ENCODE measurements around the gene AMMECR1L. TPM values are rescaled to one million over a fixed set of nuclear protein-coding genes. Genes with fewer than 3 reads are reported as not detected.
"Not testable (repeated sequence)": the region's sequence is repeated elsewhere in the genome, so short reads cannot be mapped to it uniquely, and the experiment has no call there.

The AMMECR1L gene
- total RNA-seq, 2 experiments from 2014 or later = 9.8 to 17.1 TPM

- TF ChIP-seq EZH2phosphoT487 (IDR thresholded peaks at IDR 0.05; ENCODE audit: borderline replicate concordance, low read depth, low read length) = no peak
- TF ChIP-seq CTCF (conservative IDR thresholded peaks at IDR 0.05; ENCODE audit: low read length) = no peak
- Histone ChIP-seq H3K79me2 (ENCODE audit: insufficient read depth, low read depth, low read length) (peaks cover 25% of the 10 kb centered on the region), H3K27ac (ENCODE audit: low read depth, low read length, poor library complexity, severe bottlenecking) (no peak overlapping the region), H3K9me3 (ENCODE audit: low read length) (no peaks in the 10 kb centered on the region), H4K20me1 (ENCODE audit: insufficient read depth, low read length) (peaks cover 12% of the 10 kb centered on the region), H3K9me2 (ENCODE audit: insufficient read depth, low read length) (no peaks in the 10 kb centered on the region), H3K4me3 (ENCODE audit: low read depth, low read length, poor library complexity, severe bottlenecking) (no peak overlapping the region), H3K36me3 (ENCODE audit: insufficient read depth, low read length) (peaks cover 3% of the 10 kb centered on the region; the same call in 1 of the 2 replicates), H2AFZ (ENCODE audit: low read length) (no peak overlapping the region), H3K4me1 (ENCODE audit: insufficient read depth, low read length, poor library complexity, severe bottlenecking) (peaks cover 21% of the 10 kb centered on the region), H3K4me2 (ENCODE audit: low read length) (no peak overlapping the region)
- DNase-seq (ENCODE audit: low spot score) = no peak
- POLR2A ChIA-PET = interaction anchor here (0.6 to 1.4 kb wide), 3 partner anchors 9 to 28 kb away, joined by 3 to 5 read pairs (median 3); no protein-coding TSS in a partner anchor
- intact Hi-C loops (cut with micrococcal nuclease; ENCODE audit: unreplicated experiment) = no loop called here
- CTCF ChIA-PET (ENCODE audit: unreplicated experiment) = no interaction called here
- BruUV-seq (replicated peaks) = no TSS peak
Observed at GRCh38 chr2:127888772-127889171, 3.0 kb upstream of the AMMECR1L start.

GRCh38 chr2:127887776-127888130 lies 2.0 kb upstream of the AMMECR1L start:
- no peak overlapping the region for H3K27ac ChIP-seq (ENCODE audit: low read depth, low read length, poor library complexity, severe bottlenecking)
- H3K9me2 ChIP-seq (ENCODE audit: insufficient read depth, low read length) = no peaks in the 10 kb centered on the region
- CTCF ChIA-PET (ENCODE audit: unreplicated experiment) = no interaction called here
- peaks cover 15% of the 10 kb centered on the region for H4K20me1 ChIP-seq (ENCODE audit: insufficient read depth, low read length)
- peak overlapping the region; percentile 69 for H3K4me2 ChIP-seq (ENCODE audit: low read length)
- peaks cover 13% of the 10 kb centered on the region for H3K36me3 ChIP-seq (ENCODE audit: insufficient read depth, low read length)
- no peaks in the 10 kb centered on the region for H3K9me3 ChIP-seq (ENCODE audit: low read length)
- H3K4me1 ChIP-seq (ENCODE audit: insufficient read depth, low read length, poor library complexity, severe bottlenecking) = peaks cover 25% of the 10 kb centered on the region
- intact Hi-C loops (cut with micrococcal nuclease; ENCODE audit: unreplicated experiment) = no loop called here
- TF ChIP-seq CTCF (conservative IDR thresholded peaks at IDR 0.05; ENCODE audit: low read length) (no peak), EZH2phosphoT487 (IDR thresholded peaks at IDR 0.05; ENCODE audit: borderline replicate concordance, low read depth, low read length) (no peak)
- H2AFZ ChIP-seq (ENCODE audit: low read length) = no peak overlapping the region
- DNase-seq (ENCODE audit: low spot score) = no peak
- POLR2A ChIA-PET = interaction anchor here (0.6 to 1.4 kb wide), 2 partner anchors 11 to 12 kb away, joined by 3 read pairs; no protein-coding TSS in a partner anchor
- H3K4me3 ChIP-seq (ENCODE audit: low read depth, low read length, poor library complexity, severe bottlenecking) = no peak overlapping the region
- peaks cover 35% of the 10 kb centered on the region for H3K79me2 ChIP-seq (ENCODE audit: insufficient read depth, low read depth, low read length)
- no TSS peak for BruUV-seq (replicated peaks)

DNA sequence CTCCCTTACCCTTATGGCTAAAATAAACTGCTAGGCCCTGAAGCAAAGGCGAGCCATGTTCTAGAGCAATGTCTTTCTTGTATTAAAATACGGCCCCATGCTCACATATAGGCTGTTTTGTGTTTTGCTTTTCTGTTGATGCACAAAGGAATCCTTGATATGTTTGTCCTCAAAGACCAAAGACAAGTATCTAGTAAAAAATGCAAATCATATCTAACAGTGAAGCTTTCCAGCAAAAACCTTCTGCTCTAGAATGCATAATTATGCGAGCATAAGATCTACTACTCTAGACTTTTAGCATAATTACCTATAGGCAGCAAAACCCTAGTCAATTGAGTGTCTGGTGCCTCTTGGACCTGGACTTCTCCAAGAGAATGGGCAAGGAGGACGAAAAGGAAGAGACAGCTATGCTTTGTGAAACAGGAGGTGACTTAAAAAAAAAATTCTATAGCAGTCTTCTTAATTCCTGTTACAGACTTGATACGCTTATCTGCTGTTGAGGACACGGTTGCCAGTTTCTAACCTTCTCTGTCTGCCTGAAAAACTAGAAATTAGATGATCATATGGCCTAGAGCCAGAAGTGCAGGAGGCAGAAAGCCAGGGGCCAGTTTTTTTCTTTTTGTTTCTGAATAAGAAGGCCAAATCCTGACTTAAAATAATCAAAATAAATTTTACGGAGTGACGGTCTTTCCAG lies 1.5 kb upstream of the AMMECR1L start:
- no peaks in the 10 kb centered on the region for H3K9me3 ChIP-seq (ENCODE audit: low read length)
- H3K27ac ChIP-seq (ENCODE audit: low read depth, low read length, poor library complexity, severe bottlenecking) = no peak overlapping the region
- H4K20me1 ChIP-seq (ENCODE audit: insufficient read depth, low read length) = peaks cover 15% of the 10 kb centered on the region
- DNase-seq (ENCODE audit: low spot score) = no peak
- H3K4me3 ChIP-seq (ENCODE audit: low read depth, low read length, poor library complexity, severe bottlenecking) = peak overlapping the region; percentile 72
- no peak for TF ChIP-seq EZH2phosphoT487 (IDR thresholded peaks at IDR 0.05; ENCODE audit: borderline replicate concordance, low read depth, low read length)
- no peak for TF ChIP-seq CTCF (conservative IDR thresholded peaks at IDR 0.05; ENCODE audit: low read length)
- H3K9me2 ChIP-seq (ENCODE audit: insufficient read depth, low read length) = no peaks in the 10 kb centered on the region
- ChIA-PET CTCF (ENCODE audit: unreplicated experiment) (no interaction called here), POLR2A (interaction anchor here (0.6 kb wide), 1 partner anchor 12 kb away, joined by 3 read pairs; no protein-coding TSS in a partner anchor)
- no peak overlapping the region; the same call in 1 of the 2 replicates for H2AFZ ChIP-seq (ENCODE audit: low read length)
- peaks cover 19% of the 10 kb centered on the region for H3K36me3 ChIP-seq (ENCODE audit: insufficient read depth, low read length)
- TSS peak; percentile 67 for BruUV-seq (replicated peaks)
- peak overlapping the region; percentile 69 for H3K4me2 ChIP-seq (ENCODE audit: low read length)
- intact Hi-C loops (cut with micrococcal nuclease; ENCODE audit: unreplicated experiment) = no loop called here
- peaks cover 40% of the 10 kb centered on the region for H3K79me2 ChIP-seq (ENCODE audit: insufficient read depth, low read depth, low read length)
- H3K4me1 ChIP-seq (ENCODE audit: insufficient read depth, low read length, poor library complexity, severe bottlenecking) = peaks cover 26% of the 10 kb centered on the region

- H3K4me2 ChIP-seq (ENCODE audit: low read length) = peak overlapping the region; percentile 61
- intact Hi-C loops (cut with micrococcal nuclease; ENCODE audit: unreplicated experiment); CTCF ChIA-PET (ENCODE audit: unreplicated experiment): not testable (repeated sequence)
Observed at GRCh38 chr2:127886593-127886935, 808 bp upstream of the AMMECR1L start.

More at GRCh38 chr2:127886593-127886935, 808 bp upstream of the AMMECR1L start:
- H2AFZ ChIP-seq (ENCODE audit: low read length) = peak overlapping the region; percentile 40; the same call in 1 of the 2 replicates
- H4K20me1 ChIP-seq (ENCODE audit: insufficient read depth, low read length) = peaks cover 15% of the 10 kb centered on the region
- BruUV-seq (replicated peaks); POLR2A ChIA-PET; H3K9me2 ChIP-seq (ENCODE audit: insufficient read depth, low read length); H3K9me3 ChIP-seq (ENCODE audit: low read length): not testable (repeated sequence)
- peaks cover 30% of the 10 kb centered on the region for H3K4me1 ChIP-seq (ENCODE audit: insufficient read depth, low read length, poor library complexity, severe bottlenecking)
- peak; percentile 21 for DNase-seq (ENCODE audit: low spot score)
- peak overlapping the region; percentile 56 for H3K27ac ChIP-seq (ENCODE audit: low read depth, low read length, poor library complexity, severe bottlenecking)
- peaks cover 25% of the 10 kb centered on the region for H3K36me3 ChIP-seq (ENCODE audit: insufficient read depth, low read length)
- H3K4me3 ChIP-seq (ENCODE audit: low read depth, low read length, poor library complexity, severe bottlenecking) = peak overlapping the region; percentile 72
- H3K79me2 ChIP-seq (ENCODE audit: insufficient read depth, low read depth, low read length) = peaks cover 47% of the 10 kb centered on the region
